ENCODE results near the gene SHC2.

SHC2 gene

GRCh38 chr19:368630-369024 lies 92.2 kb downstream of the SHC2 start:
- CTCF ChIA-PET = no interaction called here
- POLR2A ChIA-PET = no interaction called here
- no peak overlapping the region for H3K4me3 ChIP-seq (ENCODE audit: low read depth, low read length)
- no peak for DNase-seq (ENCODE audit: low read depth, low spot score)
- no peak for TF ChIP-seq CTCF (IDR thresholded peaks at IDR 0.05; ENCODE audit: insufficient read depth, low read length, missing control alignments)

- no peak for DNase-seq (ENCODE audit: low read depth, low spot score)
- TF ChIP-seq CTCF (IDR thresholded peaks at IDR 0.05; ENCODE audit: insufficient read depth, low read length, missing control alignments) = no peak
- no peak overlapping the region for H3K4me3 ChIP-seq (ENCODE audit: low read depth, low read length)
- POLR2A ChIA-PET = no interaction called here
- CTCF ChIA-PET = no interaction called here
These were observed 92.7 kb downstream of the SHC2 start for GRCh38 chr19:367963-368629.

GRCh38 chr19:367561-367960 lies 93.3 kb downstream of the SHC2 start:
- CTCF ChIA-PET = no interaction called here
- no peak for TF ChIP-seq CTCF (IDR thresholded peaks at IDR 0.05; ENCODE audit: insufficient read depth, low read length, missing control alignments)
- POLR2A ChIA-PET = no interaction called here
- H3K4me3 ChIP-seq (ENCODE audit: low read depth, low read length) = no peak overlapping the region
- no peak for DNase-seq (ENCODE audit: low read depth, low spot score)

GRCh38 chr19:366951-367350 lies 93.9 kb downstream of the SHC2 start:
- CTCF ChIA-PET = no interaction called here
- TF ChIP-seq CTCF (IDR thresholded peaks at IDR 0.05; ENCODE audit: insufficient read depth, low read length, missing control alignments) = no peak
- POLR2A ChIA-PET = no interaction called here
- no peak overlapping the region for H3K4me3 ChIP-seq (ENCODE audit: low read depth, low read length)
- no peak for DNase-seq (ENCODE audit: low read depth, low spot score)
